HL-60 (cell line): ENCODE measurements around the gene PTRHD1.

Experiments used
- DNase-seq, 2 experiments: peaks; one replicate each; pipeline ENCODE4 v3.0.0-alpha.2; 2010 to 2020; ENCODE audit warnings: low read depth in 1 of 2, low spot score in 1 of 2
- H3K27ac ChIP-seq: fragments of 250-450 bp; sonication (Bioruptor Pico); replicated peaks from 2 replicates; pipeline ENCODE4 v1.5.1; 2020; ENCODE audit warnings: mild to moderate bottlenecking, moderate library complexity
- H3K27me3 ChIP-seq: fragments of 250-450 bp; sonication (Bioruptor Pico); 2 replicates; pipeline ENCODE4 v1.5.1; 2021; ENCODE audit warnings: mild to moderate bottlenecking, moderate library complexity; ENCODE audit not compliant: insufficient read depth, poor library complexity, severe bottlenecking
- H3K4me3 ChIP-seq: replicated peaks from 2 replicates; pipeline ENCODE4 v1.5.1; 2011; ENCODE audit warnings: mild to moderate bottlenecking, control low read depth, low read length; ENCODE audit not compliant: insufficient read depth
- GABPA ChIP-seq: IDR thresholded peaks from 2 replicates; pipeline ENCODE4 v1.6.1; 2012; ENCODE audit warnings: low read depth
- POLR2AphosphoS5 ChIP-seq: IDR thresholded peaks from 2 replicates; pipeline ENCODE4 v1.6.1; 2012; ENCODE audit warnings: low read depth
- SPI1 ChIP-seq: IDR thresholded peaks from 2 replicates; pipeline ENCODE4 v1.6.1; 2012; ENCODE audit warnings: low read depth, mild to moderate bottlenecking, borderline replicate concordance
- TF ChIP-seq, protein P1 (sequence below): IDR thresholded peaks from 2 replicates; pipeline ENCODE4 v1.6.1; 2012; ENCODE audit warnings: low read depth; ENCODE audit not compliant: insufficient replicate concordance
- TF ChIP-seq, protein P2 (sequence below): IDR thresholded peaks from one replicate; pipeline ENCODE4 v1.5.1; 2011; ENCODE audit warnings: low read length, control low read depth, inconsistent platforms; ENCODE audit not compliant: insufficient read depth

PTRHD1 gene

DNA sequence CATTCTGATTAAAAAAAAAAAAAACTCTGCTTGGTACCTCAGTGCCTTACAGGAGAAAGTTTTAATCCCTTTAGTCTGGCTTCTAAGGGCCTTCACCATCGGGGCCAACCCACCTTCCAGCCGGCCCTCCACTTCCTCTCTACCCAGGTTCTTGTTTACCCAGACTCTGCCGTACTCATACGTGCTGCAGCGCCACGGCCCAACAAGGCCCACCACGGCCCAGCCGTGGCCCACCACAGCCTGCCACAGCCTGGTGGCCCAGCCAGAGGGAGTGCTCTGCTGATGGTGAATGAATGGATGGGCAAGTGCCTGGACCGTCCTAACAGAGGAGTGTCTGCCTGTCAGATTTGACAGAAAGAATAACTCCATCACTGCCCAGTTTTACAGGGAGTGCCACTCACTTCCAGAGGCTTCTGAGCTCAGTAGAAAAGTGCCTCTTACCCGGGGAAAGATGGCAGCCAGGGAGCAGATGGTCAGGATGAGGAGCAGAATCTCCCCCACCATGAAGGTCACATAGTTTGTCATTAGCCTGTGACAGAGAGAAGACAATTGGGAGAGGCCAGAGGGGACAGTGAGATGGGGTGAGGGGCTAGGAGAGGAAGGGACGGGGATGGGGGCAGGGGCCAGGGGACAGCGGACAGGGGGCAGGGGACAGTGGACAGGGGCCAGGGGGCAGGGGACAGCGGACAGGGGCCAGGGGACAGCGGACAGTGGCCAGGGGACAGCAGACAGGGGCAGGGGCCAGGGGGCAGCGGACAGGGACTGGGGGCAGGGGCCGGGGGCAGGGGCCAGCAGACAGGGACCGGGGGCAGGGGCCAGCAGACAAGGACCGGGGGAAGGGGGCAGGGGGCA lies 38.3 kb upstream of the PTRHD1 start:
- Histone ChIP-seq H3K4me3 (no peak overlapping the region), H3K27ac (no peak overlapping the region), H3K27me3 (no peaks in the 10 kb centered on the region)
- TF ChIP-seq, protein P1, sequence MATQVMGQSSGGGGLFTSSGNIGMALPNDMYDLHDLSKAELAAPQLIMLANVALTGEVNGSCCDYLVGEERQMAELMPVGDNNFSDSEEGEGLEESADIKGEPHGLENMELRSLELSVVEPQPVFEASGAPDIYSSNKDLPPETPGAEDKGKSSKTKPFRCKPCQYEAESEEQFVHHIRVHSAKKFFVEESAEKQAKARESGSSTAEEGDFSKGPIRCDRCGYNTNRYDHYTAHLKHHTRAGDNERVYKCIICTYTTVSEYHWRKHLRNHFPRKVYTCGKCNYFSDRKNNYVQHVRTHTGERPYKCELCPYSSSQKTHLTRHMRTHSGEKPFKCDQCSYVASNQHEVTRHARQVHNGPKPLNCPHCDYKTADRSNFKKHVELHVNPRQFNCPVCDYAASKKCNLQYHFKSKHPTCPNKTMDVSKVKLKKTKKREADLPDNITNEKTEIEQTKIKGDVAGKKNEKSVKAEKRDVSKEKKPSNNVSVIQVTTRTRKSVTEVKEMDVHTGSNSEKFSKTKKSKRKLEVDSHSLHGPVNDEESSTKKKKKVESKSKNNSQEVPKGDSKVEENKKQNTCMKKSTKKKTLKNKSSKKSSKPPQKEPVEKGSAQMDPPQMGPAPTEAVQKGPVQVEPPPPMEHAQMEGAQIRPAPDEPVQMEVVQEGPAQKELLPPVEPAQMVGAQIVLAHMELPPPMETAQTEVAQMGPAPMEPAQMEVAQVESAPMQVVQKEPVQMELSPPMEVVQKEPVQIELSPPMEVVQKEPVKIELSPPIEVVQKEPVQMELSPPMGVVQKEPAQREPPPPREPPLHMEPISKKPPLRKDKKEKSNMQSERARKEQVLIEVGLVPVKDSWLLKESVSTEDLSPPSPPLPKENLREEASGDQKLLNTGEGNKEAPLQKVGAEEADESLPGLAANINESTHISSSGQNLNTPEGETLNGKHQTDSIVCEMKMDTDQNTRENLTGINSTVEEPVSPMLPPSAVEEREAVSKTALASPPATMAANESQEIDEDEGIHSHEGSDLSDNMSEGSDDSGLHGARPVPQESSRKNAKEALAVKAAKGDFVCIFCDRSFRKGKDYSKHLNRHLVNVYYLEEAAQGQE, result no peak
- TF ChIP-seq, protein P2, sequence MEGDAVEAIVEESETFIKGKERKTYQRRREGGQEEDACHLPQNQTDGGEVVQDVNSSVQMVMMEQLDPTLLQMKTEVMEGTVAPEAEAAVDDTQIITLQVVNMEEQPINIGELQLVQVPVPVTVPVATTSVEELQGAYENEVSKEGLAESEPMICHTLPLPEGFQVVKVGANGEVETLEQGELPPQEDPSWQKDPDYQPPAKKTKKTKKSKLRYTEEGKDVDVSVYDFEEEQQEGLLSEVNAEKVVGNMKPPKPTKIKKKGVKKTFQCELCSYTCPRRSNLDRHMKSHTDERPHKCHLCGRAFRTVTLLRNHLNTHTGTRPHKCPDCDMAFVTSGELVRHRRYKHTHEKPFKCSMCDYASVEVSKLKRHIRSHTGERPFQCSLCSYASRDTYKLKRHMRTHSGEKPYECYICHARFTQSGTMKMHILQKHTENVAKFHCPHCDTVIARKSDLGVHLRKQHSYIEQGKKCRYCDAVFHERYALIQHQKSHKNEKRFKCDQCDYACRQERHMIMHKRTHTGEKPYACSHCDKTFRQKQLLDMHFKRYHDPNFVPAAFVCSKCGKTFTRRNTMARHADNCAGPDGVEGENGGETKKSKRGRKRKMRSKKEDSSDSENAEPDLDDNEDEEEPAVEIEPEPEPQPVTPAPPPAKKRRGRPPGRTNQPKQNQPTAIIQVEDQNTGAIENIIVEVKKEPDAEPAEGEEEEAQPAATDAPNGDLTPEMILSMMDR, result no peak
- no peak for TF ChIP-seq SPI1
- no peak for TF ChIP-seq POLR2AphosphoS5
- no peak for DNase-seq

DNA sequence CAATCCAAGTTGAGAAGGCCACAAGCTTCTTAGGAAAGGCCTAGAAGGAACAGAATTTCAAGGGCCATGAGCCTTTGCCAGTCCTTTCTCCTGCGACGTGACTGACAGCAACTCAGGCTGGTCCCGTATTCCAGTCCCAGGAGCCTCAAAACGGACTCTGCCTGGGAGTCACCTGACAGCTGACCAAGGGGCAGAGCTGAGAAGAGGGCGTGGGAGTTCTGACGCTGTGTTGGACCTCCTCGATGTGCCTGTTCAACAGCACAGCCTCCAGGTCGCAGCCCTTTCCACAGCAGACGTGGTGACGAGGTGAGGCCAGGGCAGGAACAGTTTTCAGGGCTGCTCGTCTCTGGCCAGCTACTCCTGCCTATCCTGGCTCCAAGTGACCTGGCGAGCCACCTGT lies 37.6 kb upstream of the PTRHD1 start:
- no peak for TF ChIP-seq POLR2AphosphoS5
- TF ChIP-seq, protein P2, result no peak
- TF ChIP-seq GABPA, result no peak
- TF ChIP-seq SPI1, result no peak
- TF ChIP-seq, protein P1, result no peak
- no peak overlapping the region for H3K4me3 ChIP-seq
- H3K27ac ChIP-seq, result no peak overlapping the region
- no peak for DNase-seq
- no peaks in the 10 kb centered on the region for H3K27me3 ChIP-seq

DNA sequence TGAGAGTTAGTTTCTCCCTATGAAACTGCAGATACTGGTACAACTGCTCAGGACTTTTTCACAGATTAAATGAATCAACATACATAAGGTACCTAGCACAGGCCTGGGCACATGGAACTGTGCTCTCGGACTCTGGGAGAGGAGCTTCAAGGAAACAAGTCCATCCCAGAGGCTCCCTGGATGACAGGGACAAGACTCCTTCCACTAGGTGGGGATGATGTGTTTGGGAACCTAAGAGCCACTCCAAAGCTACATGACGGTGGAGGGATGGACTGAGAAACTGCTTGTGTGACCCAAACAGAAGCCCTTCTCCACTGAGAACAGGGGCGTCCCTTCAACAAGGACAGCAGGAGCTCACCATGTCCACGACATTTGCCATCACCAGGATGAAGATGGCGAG lies 37.2 kb upstream of the PTRHD1 start:
- TF ChIP-seq, protein P1, result no peak
- TF ChIP-seq SPI1 (no peak), POLR2AphosphoS5 (no peak; the same call in 1 of the 2 replicates), GABPA (no peak)
- TF ChIP-seq, protein P2, result no peak
- H3K27me3 ChIP-seq, result no peaks in the 10 kb centered on the region
- no peak for DNase-seq
- no peak overlapping the region for H3K4me3 ChIP-seq
- no peak overlapping the region for H3K27ac ChIP-seq
